ENCODE data around the gene STEAP2.

STEAP2 gene

GRCh38 chr7:90271753-90272152 is 60.2 kb downstream of the STEAP2 start:
- H4K20me1 ChIP-seq (ENCODE audit: insufficient read depth, low read length) = no peaks in the 10 kb centered on the region
- TF ChIP-seq EZH2phosphoT487 (IDR thresholded peaks at IDR 0.05; ENCODE audit: low read depth) = no peak
- TF ChIP-seq CTCF (IDR thresholded peaks at IDR 0.05; ENCODE audit: low read depth, low read length) = no peak
- no peak overlapping the region for H3K4me2 ChIP-seq (ENCODE audit: low read length)
- no peaks in the 10 kb centered on the region for H3K27me3 ChIP-seq (ENCODE audit: low read depth, low read length)
- H3K4me1 ChIP-seq (ENCODE audit: low read length) = no peaks in the 10 kb centered on the region
- H3K9ac ChIP-seq (ENCODE audit: low read length) = no peak overlapping the region
- H3K9me3 ChIP-seq (ENCODE audit: insufficient read depth, low read length) = no peaks in the 10 kb centered on the region
- H2AFZ ChIP-seq (ENCODE audit: low read depth, low read length) = no peak overlapping the region
- H3K79me2 ChIP-seq (ENCODE audit: low read length) = no peaks in the 10 kb centered on the region
- H3K4me3 ChIP-seq (ENCODE audit: low read length) = no peak overlapping the region
- no peaks in the 10 kb centered on the region for H3K36me3 ChIP-seq (replicated peaks; ENCODE audit: low read depth, low read length)
- no peak overlapping the region for H3K27ac ChIP-seq (ENCODE audit: low read length)

DNA sequence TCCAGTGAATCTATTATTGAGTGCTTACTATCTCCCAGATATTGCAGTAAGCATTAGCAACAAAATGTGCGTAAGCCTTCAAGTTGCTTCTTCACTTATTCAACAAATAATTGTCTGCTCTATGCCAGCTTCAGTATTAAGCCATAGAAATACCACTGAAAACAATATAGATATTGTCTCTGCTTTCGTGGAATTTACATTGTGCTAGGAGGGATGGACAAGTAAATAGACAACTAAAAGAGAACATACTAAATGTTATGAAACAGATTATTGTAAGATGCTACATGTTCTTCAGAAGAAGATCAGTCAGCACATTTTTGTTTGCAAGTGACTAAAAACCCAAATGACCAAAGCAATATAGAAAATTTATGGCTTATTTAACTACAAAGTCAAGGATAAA is 60.7 kb downstream of the STEAP2 start:
- Histone ChIP-seq H3K4me1 (ENCODE audit: low read length) (no peaks in the 10 kb centered on the region), H4K20me1 (ENCODE audit: insufficient read depth, low read length) (no peaks in the 10 kb centered on the region), H3K4me2 (ENCODE audit: low read length) (no peak overlapping the region), H3K36me3 (replicated peaks; ENCODE audit: low read depth, low read length) (no peaks in the 10 kb centered on the region), H3K27ac (ENCODE audit: low read length) (no peak overlapping the region), H3K27me3 (ENCODE audit: low read depth, low read length) (no peaks in the 10 kb centered on the region), H3K9ac (ENCODE audit: low read length) (no peak overlapping the region), H3K79me2 (ENCODE audit: low read length) (no peaks in the 10 kb centered on the region), H3K9me3 (ENCODE audit: insufficient read depth, low read length) (no peaks in the 10 kb centered on the region), H3K4me3 (ENCODE audit: low read length) (no peak overlapping the region), H2AFZ (ENCODE audit: low read depth, low read length) (no peak overlapping the region)
- TF ChIP-seq CTCF (IDR thresholded peaks at IDR 0.05; ENCODE audit: low read depth, low read length) = no peak
- no peak for TF ChIP-seq EZH2phosphoT487 (IDR thresholded peaks at IDR 0.05; ENCODE audit: low read depth)

DNA sequence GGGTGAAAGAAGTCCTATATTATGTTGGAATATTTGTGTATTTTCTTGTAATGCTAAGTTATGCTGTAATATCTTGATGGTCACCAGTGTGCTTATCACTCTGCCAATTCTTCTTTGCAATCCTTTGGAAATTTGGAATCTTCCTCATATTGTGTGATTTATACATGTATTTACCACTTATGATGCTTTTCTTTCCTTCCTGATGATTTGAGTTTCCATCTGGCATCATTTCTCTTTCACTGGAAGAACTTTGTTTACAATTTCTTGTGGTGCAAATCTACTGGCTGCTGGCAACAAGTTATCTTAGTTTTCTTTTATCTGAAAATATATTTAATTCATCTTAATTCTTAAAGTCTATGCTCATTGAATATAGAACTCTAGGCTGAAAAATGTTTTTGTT is 62.6 kb downstream of the STEAP2 start:
- Histone ChIP-seq H3K79me2 (ENCODE audit: low read length) (no peaks in the 10 kb centered on the region), H3K9ac (ENCODE audit: low read length) (no peak overlapping the region), H3K4me1 (ENCODE audit: low read length) (no peaks in the 10 kb centered on the region)

DNA sequence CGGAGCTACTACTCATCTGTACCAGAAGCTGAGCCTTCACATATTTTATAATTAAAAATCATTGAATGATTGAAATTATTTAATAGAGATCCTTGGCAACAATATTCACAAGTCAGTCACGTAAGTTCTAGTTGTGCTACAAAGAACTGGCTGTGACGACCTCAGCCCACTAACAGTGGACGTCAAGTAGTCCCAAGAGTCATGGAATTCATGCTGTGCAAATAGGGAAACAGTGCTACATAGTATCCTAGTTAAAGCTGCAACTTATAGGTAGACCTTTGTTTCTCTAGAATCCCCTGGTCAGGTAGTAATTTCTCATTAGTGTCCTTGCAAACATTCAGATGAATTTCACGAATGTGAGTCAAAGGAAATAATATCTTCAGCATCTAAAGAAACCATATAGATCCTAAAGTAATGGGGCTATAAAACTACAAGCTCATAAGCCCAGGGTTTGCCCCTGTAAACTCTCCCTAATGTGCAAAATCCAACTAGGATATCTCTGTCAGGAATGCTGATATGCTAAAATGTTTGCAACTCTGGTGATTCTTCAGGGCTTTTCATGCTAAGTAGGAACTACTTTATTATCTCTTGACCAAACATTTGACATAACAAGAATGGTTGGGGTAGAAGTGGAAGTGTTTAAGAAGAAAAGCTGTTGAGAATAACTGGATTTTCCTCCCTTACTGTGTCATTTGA is 64.6 kb downstream of the STEAP2 start:
- no peaks in the 10 kb centered on the region for H3K4me1 ChIP-seq (ENCODE audit: low read length)
- H4K20me1 ChIP-seq (ENCODE audit: insufficient read depth, low read length) = no peaks in the 10 kb centered on the region
- H3K36me3 ChIP-seq (replicated peaks; ENCODE audit: low read depth, low read length) = no peaks in the 10 kb centered on the region
- H3K9me3 ChIP-seq (ENCODE audit: insufficient read depth, low read length) = no peaks in the 10 kb centered on the region
- H3K27ac ChIP-seq (ENCODE audit: low read length) = no peak overlapping the region
- no peaks in the 10 kb centered on the region for H3K79me2 ChIP-seq (ENCODE audit: low read length)
- no peak overlapping the region for H3K4me3 ChIP-seq (ENCODE audit: low read length)
- H3K4me2 ChIP-seq (ENCODE audit: low read length) = no peak overlapping the region
- H2AFZ ChIP-seq (ENCODE audit: low read depth, low read length) = no peak overlapping the region
- no peak overlapping the region for H3K9ac ChIP-seq (ENCODE audit: low read length)
- no peak for TF ChIP-seq CTCF (IDR thresholded peaks at IDR 0.05; ENCODE audit: low read depth, low read length)
- TF ChIP-seq EZH2phosphoT487 (IDR thresholded peaks at IDR 0.05; ENCODE audit: low read depth) = no peak
- no peaks in the 10 kb centered on the region for H3K27me3 ChIP-seq (ENCODE audit: low read depth, low read length)

More for the DNA sequence above, 62.6 kb downstream of the STEAP2 start:
- no peaks in the 10 kb centered on the region for H3K9me3 ChIP-seq (ENCODE audit: insufficient read depth, low read length)
- no peaks in the 10 kb centered on the region for H3K27me3 ChIP-seq (ENCODE audit: low read depth, low read length)
- H3K27ac ChIP-seq (ENCODE audit: low read length) = no peak overlapping the region
- TF ChIP-seq EZH2phosphoT487 (IDR thresholded peaks at IDR 0.05; ENCODE audit: low read depth) = no peak
- no peak overlapping the region for H3K4me3 ChIP-seq (ENCODE audit: low read length)
- no peaks in the 10 kb centered on the region for H3K36me3 ChIP-seq (replicated peaks; ENCODE audit: low read depth, low read length)
- H2AFZ ChIP-seq (ENCODE audit: low read depth, low read length) = no peak overlapping the region
- no peaks in the 10 kb centered on the region for H4K20me1 ChIP-seq (ENCODE audit: insufficient read depth, low read length)
- no peak overlapping the region for H3K4me2 ChIP-seq (ENCODE audit: low read length)

All from OCI-LY3 (cell line).